Suppressor macrophage (primary cell): ENCODE measurements around the gene NRDC.

Experiments used
- DNase-seq, 4 experiments: peaks; one replicate each; pipeline ENCODE4 v3.0.0-alpha.2; 2020 to 2022

The NRDC gene

DNA sequence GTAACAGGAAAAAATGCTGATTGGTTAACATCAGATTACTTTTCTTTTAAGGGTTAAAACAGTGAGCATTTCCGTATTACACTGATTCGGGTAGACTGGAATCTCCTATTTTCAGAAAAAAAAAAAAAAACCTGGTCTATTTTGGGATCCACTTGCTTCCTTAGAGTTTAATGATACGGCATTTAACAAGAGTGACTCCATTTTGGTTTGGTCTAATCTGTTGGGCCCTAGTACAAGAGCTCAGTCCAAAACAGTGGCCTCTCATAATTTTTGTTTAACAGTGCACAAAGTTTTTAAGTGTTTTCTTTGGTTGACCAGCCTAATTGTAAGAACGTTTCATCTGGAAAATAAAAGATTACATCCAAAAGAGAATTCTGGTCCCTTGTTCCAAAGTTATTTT is 120.2 kb downstream of the NRDC start:
- no peak for DNase-seq

DNA sequence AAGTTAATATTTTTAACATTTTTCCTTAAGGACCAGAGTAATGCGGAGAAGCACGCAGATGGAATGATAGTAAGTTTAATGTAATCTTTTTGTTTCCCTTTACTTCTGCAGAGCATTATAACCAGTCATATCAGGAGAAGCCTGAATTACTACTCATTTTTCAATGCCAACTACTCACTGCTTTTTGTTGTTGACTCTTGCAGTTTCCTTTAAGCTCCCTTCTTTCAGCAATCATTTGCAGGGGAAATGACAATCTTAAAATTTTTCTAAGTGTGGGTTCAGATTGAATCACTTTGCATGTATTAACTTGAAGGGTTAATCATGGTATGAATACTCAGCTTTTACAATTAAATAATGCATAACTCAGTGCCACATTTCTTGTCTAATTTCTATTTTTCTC is 122.2 kb downstream of the NRDC start:
- no peak for DNase-seq

DNA sequence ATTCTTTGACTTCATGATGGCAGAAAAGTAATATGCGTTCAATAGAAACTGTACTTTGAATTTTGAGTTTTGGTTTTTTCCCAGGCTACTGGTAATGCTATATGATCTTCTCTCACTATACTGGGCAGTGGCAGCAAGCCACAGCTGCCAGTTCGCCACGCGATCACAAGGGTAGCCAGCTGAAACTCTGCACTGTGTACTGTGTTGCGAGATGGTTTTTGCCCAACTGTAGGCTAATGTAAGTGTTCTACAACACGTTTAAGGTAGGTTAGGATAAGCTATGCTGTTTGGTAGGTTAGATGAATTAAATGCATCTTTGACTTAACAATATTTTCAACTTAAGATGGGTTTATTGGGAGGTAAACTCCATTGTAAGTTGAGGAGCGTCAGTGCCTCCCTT is 123.1 kb downstream of the NRDC start:
- DNase-seq, result no peak

DNA sequence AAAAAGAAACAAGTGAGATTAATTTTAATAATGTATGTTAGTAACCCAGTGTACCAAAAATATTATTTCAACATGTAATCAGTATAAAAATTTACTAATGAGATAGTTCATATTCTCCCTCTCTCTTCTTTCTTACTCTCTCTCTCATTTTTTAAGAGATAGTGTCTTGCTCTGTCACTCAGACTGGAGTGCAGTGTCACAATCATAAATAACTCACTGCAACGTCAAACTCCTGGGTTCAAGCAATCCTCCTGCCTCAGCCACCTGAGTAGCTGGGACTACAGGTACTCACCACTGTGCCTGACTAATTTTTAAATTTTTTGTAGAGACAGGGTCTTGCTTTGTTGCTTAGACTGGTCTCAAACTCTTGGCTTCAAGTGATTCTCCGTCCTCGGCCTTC is 123.9 kb downstream of the NRDC start:
- DNase-seq, result no peak

DNA sequence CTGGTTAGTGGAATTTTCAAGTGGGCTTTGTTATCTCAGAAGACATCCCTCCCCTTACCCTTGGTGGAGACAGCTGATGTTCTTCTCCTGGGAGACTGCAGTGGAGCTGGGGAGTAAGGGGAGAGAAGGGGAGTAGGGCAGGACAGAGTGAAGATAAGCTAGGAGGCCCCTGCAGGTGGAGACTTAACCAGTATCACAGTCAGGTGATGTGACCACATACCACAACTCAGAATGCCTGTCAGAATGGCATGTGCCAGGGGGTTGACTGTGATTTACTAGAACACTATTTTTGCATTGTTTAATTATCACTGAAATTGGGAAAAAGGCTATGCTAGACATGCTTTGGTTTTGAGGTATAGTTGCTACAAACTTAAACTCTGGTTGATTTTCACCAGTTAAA is 124.6 kb downstream of the NRDC start:
- DNase-seq, result no peak

DNA sequence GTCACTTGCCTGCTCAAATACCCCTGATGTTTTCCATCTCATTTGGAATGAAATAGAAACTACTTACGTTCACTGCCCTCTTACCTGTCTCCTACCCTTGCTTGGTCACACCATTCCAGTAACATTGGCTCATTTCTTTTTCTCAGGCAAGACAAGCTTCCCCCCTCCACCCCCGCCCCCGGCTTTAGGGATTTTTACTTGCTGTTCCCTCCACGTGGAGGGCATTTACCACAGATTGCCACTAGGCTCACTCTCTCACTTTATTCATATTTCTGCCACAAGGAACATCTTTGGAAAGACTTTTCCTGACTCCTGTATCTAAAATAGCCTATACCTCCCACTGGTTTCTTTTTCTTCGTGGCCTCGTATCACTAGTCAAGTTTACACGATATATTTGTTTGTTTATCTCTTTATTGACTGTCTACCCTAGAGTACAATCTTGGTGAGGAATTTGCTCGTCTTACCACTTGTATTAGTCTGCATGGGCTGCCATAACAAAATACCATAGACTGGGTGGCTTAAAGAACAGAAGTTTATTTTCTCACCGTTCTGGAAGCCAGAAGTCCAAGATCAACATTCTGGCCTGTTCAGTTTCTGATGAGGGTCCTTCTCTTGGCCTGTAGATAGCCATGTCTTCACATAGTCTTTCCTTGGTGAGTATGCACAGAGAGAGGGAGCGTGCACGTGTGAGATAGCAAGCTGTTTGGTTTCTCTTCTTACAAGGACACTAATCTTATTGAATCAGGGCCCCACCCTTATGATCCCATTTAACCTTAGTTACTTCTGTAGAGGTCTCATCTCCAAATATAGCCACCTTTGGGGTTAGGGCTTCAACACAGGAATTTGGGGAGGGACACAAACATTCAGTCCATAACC is 126.2 kb downstream of the NRDC start:
- DNase-seq, result no peak

DNA sequence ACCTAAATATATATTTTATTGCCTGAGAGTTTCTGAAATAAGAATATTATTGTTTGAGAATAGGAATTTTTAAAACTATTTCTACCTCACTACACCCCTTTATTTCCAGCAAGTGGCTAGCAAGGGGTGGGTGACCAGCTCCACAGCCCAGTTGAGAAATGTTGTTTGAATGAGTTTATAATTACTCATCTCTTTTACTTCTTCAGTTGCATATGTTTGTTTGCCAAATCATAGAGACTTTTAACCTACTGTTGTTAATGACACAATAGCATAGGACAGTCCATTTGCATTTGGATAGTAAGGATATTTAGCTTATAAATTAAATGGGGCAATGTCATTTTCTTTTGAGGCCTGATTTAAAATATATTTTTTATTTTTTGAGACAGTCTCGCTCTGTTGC is 127.8 kb downstream of the NRDC start:
- peak in 3 of 4 experiments; percentile 15 to 35 (median 33) for DNase-seq

DNA sequence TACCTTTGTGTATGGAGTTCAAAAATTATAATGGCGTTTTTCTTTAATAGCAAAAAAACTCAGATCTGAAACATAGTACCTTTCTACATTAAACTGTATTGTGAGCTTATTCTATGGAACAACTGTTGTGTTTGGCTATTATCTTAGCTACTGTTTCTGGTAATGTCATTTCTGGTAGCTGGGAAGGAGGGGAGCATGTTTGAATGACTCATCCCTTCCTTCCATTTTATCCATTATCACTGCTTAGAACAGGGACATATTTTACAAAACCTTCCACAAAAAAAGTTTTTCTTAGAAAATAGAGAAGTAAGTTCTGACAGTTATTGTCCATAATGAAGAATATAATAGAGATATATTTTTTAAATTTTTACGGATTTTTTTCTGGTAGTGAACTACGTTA is 128.3 kb downstream of the NRDC start:
- peak in 2 of 4 experiments; percentile 19 to 27 for DNase-seq

DNA sequence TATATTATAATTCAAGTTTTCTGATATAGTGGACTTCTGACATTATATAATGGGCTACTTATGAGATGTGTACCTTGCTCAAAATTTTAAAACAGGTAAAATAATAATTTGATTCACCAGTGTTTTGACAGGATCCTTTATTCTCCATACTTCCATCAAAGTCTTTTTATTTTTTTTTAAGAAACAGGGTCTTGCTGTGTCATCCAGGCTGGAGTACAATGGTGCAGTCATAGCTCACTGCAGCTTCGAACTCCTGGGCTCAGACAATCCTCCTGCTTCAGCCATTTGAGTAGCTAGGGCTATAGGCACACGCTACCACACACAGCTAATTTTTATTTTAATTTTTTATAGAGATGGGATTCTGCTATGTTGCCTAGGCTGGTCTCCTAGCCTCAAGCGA is 129.4 kb downstream of the NRDC start:
- no peak for DNase-seq

DNA sequence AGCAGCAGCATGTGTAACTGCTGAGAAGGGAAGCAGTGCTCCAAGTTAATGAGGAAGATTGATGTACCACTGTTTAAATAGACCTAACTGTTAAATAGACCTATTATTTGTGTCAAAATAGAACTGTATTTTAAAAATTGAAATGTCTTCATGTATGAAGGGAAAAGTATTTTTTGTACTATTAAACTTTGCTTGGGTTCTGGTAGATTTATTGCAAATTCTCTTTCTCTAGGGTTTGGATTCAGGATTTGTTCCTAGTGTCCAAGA is 133.3 kb downstream of the NRDC start:
- no peak for DNase-seq

DNA sequence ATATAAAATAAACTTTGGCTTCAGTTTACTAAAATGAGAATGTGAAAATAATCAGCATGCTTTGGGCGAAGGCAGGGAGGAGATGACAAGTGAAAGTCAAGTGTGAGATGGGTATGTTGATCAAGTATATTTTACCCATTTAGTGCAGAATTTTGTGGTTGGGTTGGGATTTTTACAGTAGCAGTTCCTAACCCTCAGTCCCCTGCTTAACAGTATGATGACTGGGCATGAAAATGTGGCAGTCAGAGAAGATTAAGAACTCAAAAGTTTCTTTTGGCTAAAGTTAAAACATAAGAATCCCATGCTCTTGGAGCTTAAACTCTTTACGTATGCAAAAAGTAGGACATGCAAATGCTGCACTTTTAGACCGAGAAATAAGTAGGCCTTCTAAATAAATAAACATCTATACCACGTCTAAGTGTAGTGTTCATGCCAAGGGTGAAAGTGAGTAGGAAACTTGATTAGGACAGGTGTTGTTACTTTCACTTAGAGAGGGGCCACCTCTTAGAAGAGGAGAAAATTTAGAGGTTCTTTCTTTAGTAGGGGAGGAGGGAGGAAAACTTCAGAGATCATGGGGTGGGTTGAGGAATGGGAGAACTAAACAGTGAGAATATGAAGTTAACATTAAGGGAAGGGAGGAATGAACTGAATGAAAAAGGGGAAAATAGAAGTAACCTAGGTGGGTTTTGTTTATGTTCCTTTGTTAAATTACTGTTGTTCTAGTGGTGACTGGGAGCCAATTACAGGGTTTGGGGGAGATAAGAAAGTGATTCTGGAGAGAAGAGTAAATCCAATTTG is 133.8 kb downstream of the NRDC start:
- DNase-seq, result no peak

DNA sequence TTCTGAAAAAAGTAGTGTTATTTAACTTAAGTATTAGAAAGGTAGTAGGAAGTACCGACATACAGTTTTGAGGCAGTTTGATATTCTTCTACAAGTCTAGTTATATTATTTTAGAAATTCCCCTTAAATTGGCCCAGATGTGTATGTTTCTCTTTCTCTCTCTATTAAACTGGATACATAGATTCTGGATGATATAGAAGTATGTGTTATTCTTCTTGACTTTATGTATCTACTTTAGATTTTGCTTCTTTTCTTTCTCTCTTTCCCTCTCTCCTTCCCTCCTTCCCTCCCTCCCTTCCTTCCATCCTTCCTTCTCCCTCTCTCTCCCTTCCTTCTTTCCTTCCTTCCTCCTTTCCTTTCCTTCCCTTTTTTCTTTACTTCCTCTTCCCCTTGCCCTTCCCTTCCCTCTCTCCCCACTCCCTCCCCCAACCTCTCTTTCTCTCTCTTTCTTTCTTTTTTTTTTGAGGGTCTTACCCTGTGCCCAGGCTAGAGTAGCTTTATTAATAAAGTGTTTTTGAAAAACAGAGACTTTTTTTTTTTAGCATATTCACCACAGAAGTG is 137.3 kb downstream of the NRDC start:
- no peak for DNase-seq

DNA sequence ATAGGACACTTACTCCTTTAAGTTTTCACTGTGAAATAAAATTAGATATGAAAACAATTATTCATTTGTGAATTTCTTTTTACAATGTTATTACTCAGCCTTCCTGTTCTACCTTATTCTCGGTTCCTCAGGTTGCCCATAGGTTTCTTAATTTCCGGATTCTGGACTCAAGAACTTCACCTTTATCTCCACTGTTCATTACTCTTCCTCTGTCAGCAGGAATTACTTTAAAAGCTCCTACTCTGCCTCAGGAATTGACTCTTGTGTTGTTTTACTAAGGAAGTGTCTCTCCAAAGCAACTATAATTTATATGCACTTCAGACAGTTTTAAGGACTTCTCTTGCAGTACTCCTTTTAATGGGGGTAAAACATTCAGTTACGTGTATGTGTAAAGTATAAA is 137.9 kb downstream of the NRDC start:
- DNase-seq, result no peak
